CD4-positive, alpha-beta T cell treated with Interleukin-15 for 4 hours (primary cell): ENCODE data around the gene OSBPL5.
A peak's percentile ranks its signal among the peaks of the same experiment; 100 is the strongest.
"Not testable (repeated sequence)": the region's sequence is repeated elsewhere in the genome, so short reads cannot be mapped to it uniquely, and the experiment has no call there.

Experiments used
- DNase-seq: peaks from one replicate; pipeline ENCODE4 v3.0.0-alpha.2; 2020; ENCODE audit warnings: low spot score

Gene OSBPL5

GRCh38 chr11:3121416-3121815 lies 43.7 kb downstream of the OSBPL5 start:
- DNase-seq: no peak

- no peak for DNase-seq
Observed at GRCh38 chr11:3120071-3120792, 44.9 kb downstream of the OSBPL5 start.

DNA sequence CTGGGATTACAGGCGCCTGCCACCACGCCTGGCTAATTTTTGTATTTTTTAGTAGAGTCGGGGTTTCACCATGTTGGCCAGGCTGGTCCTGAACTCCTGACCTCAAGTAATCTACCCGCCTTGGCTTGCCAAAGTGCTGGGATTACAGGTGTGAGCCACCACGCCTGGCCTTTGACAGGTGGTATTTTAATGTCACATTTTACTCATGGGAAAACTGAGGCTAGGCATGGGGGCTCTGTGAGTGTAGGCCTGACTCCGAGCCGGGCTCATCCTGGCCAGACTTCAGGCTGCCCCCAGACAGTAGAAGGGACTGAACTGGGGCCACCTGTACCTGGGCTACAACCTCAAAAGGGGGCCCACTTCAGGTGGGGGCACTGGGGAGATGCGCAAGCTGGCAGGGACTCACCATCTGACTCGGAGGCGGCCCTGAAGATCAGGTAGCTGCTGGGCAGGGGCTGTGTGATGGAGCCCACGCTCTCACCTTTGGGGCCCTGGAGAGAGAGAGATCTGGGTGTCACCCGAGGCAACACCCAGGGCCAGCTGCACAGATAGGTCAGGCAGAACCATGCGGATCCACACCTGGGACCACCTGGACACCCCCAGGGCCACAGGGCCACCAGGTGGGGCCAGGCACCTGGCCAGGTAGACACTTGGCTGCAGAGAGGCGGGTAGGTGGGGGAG lies 45.8 kb downstream of the OSBPL5 start:
- no peak for DNase-seq

DNA sequence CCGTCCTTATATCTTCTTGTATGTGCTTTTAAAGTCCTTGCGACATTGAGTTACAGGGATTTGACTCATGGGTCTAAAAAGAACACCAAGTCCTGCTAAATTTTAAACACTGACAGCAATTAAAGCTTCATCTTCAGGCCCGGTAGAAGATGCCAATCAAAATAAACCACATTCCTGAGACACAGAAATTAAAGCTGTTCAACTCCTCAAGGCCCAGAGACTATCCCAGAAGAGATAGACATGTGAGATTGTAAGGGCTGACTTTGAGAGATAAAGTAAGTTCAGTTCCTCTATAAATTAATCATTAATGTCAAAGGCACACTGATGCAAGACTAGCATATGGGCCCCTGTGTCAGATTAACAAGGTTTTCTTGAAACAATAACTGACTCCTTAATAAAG lies 49.8 kb downstream of the OSBPL5 start:
- DNase-seq: no peak

- DNase-seq: not testable (repeated sequence)
Observed at GRCh38 chr11:3113661-3114060, 51.4 kb downstream of the OSBPL5 start.

DNA sequence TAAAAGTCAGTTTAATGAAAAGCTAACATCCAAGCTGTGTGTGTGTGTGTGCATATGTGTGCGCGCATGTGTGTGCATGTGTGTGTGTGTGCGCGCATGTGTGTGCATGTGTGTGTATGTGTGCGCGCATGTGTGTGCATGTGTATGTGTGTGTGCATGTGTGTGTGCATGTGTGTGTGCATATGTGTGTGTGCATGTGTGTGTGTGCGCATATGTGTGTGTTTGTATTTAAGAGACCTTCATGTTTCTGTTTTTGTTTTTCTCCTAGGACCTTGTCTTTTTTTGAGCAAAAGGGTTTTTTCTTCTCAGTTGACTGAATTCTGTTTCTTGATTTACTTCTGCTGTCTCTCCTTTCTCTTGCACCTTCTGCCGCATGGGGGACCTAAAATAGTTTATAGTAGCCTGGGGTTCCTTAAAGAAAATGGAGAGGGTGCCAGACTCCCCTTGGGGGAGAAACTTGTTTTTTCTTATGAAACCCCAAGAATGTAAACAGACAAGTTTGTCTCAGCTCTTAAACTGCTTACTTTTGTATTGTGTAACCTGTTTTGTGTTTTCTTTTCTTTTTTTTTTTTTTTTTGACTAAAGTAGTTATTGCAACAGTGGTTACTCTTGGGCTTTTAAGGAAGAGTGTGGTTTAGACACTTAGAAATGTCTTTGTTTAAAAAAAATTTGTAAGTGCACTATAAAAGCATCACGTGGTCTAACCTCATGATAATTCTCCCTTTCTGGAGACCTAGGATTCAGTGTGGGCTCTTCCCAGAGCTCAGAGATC lies 53.0 kb downstream of the OSBPL5 start:
- DNase-seq: no peak

DNA sequence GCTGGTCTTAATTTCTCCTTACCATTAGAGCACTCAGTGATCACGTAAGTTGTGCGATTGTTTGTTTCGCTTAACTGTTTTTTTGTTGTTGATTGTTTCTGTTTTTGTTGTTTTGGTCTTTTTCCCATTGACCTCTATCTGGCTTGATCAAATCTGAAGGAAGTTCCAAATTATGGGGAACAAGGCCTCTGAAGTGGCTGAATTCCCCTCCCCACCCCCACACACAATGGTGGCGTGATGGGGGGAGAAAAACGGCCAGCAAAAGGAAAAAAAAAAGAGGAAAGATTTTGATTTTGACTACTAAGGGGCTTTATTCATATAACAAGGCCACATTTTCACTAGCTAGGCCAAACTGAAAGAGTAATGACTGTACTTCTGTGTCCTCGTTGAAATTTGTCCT lies 53.6 kb downstream of the OSBPL5 start:
- DNase-seq: no peak

- peak; percentile 29 for DNase-seq
Observed at GRCh38 chr11:3109921-3110706, 55.0 kb downstream of the OSBPL5 start.

DNA sequence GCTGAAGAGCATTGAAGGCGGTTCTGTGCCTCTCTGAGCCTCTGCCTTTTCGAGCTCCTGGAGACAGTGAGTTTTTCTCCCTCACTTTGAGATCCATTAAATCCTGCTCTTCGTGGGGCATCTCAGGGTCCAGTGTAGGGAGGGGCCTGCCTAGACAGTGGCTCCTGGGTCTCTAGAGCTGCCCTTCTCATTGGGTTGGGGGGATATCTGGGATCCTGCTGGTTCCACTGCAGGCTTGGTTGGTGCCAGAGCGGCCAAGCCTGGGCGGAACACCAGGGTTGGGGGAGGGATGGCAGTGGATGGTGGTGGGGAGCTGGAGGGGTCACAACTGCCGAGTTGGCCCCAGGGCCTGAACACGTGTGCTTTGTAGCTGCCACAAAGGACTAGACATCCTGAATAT lies 55.7 kb downstream of the OSBPL5 start:
- no peak for DNase-seq

DNA sequence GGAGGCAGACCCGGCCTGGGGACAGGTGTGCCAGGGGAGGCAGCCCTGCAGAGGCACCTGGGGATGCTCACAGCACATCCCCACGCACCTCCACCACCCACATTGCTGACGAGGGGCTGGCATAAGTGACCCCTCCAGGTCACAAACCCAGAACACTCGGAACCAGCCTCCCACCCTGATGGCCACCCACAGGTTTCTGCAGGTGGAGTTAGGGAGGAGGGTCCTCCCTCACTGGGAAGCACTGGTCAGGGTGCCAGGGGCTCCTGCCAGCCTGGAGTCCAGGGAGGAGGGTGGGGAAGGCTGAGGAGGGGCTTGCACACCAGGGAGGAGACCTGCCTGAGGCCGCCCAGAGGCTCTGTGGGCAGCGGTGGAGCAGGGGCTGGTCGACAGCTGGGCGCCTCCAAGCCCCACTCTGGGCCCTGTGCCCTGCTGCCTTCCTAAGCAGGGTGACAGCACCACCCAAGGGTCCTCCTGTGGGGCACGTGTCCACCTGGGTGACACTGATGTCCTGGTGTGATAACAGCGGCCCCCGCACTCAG lies 56.9 kb downstream of the OSBPL5 start:
- DNase-seq: no peak

DNA sequence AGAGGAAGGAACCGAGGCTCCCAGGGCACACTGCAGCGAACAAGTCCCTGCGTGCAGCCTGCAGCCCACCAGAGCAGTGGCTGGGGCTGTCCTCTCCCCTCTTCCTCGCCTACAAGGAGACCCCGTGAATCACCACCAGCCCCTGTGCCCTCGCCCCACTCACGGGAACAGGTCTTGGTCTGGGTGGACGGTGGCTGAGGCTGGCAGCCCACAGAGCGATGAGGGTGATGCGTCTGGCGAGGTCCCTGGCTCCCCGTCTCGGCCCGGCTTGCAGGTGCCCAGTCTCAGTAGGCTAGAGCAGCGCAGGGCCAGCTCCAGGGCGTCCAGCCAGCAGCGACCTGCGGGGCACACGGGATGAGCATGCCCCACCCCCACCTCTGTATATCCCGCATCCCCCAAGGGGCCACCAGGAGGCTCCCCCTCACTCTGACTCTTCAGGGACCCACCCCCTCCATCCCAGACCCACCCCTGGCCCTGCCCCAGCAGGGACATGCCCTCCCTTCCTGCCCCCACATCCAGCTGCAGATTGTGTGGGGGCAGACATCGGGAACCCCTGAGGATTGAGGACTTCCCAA lies 57.4 kb downstream of the OSBPL5 start:
- DNase-seq: no peak

- DNase-seq: no peak
Observed at GRCh38 chr11:3106736-3107524, 58.2 kb downstream of the OSBPL5 start.

DNA sequence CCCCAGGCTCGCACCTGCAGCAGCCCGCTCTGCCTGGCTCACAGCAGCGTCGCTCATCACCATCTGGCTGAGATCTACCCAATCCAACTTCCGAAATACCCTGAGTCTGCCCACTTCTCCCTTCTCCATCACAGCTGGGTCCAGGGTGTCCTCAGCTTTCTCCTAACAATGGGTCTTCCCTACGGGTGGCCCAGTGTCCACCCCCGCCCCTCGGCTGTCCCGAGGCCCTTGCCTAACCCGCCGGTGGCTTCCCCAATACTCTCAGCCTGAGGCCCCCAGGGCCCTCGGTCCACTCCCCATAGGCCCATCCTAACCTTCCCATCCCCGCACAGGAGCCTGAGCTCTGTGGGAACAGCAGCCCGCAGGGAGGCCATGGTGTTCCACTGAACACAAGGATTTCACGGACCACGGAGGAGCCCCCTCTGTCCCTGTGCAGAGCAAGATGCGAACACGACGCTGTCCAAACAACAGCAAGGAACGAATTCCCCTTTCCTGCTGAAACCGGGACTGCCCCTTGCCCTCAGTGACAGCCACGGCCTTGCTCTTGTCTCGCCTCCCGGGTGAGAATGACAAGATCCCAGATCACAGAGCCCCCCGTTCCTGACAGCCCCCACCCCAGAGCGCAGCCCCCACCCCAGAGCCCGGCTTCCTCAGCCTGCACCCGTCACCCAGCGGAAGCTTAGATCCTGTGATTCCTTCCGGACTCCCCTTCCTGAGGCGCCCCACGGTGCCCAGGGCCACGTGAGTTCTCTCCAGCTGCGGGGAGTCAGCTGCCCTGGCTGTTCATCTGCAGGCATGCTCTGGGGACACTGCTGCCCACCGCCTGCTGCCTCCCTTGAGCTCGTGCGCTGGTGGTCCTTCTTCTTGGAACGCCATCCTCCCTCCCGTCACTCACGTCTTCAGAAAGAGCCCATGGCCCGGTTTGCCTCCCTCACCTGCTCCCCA lies 59.0 kb downstream of the OSBPL5 start:
- DNase-seq: no peak

- DNase-seq: no peak
Observed at GRCh38 chr11:3104961-3105790, 59.9 kb downstream of the OSBPL5 start.

DNA sequence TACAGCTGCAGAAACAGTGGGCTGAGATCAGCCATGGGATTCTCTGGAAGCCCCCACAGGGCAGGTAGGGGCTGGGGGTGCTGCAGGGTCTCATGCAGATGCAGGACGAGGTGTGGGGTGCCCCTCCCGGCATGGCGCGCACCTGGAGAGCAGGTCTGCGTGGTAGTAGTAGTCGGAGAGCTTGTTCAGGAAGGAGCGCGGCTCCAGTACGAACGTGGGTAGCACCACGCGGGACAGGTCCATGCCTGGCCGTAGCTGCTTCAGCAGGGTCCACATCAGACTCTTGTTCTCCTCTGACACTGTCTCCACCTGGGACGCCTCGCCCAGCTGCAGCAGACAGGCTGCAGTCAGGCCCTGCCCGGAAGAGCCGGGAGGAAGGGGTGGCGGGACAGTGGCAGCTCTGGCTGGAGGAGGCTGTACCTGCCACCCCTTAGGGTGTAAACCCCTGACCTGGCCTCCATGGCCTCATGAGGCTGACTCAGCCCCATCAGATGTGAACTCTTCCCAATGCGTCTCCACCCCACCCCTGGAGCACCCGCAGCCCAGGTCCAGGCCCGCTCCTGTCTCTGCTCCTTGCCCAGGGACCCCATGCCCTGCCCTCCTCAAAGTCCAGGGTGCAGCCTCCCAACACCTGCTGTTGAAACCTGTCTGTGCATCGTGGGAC lies 60.9 kb downstream of the OSBPL5 start:
- DNase-seq: no peak

DNA sequence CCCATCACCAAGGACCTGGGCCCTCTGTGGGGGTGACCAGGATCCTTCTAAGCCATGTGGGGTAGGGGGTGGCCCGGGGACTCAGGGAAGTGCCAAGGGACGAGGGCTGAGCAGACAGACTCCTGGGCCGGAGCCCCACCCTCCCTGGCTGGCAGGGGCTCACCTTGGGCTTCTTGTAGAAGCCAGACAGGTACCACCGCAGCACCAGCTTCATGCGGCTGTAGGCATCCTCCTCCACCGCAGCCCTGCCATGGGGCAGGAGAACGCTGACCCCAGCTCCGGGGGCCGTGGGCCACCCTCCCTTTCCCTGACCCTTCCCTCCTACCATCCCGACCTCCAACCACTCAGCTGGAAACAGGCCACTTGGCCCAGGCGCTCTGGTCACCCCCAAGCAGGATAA lies 62.0 kb downstream of the OSBPL5 start:
- no peak for DNase-seq

DNA sequence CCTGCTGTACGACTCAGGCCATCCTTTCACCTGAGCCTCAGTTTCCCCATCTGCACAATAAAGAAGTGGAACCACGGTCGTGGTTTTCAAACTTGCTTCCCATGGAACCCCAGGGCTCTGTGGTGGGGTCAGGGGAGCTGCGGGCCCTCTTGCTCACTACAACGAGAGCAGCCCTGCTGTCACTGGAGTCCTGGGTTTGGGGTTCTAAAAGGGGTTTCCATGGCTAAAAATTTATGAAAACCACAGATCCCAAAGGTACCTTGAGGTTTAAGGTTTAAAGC lies 62.5 kb downstream of the OSBPL5 start:
- DNase-seq: no peak

GRCh38 chr11:3101921-3102640 lies 63.0 kb downstream of the OSBPL5 start:
- DNase-seq: no peak
